Measurements from ENCODE around the gene SPRR1B.
"Not testable (repeated sequence)": the region's sequence is repeated elsewhere in the genome, so short reads cannot be mapped to it uniquely, and the experiment has no call there.

GRCh38 chr1:153011235-153011758 lies 19.7 kb upstream of the SPRR1B start:
- TF ChIP-seq CTCF, POLR2A (IDR thresholded peaks at IDR 0.05): not testable (repeated sequence)

Measured in body of pancreas (tissue), 4 donors.